Mesenteric fat pad (tissue), 1 donor: ENCODE measurements around the gene NEUROD6. TPM values are rescaled to one million over a fixed set of nuclear protein-coding genes. Genes with fewer than 3 reads are reported as not detected.

Experiments used
- DNase-seq: peaks from one replicate; pipeline ENCODE4 v3.0.0-alpha.2; 2020; ENCODE audit warnings: low spot score
- long read RNA-seq: library from polyadenylated mRNA; unstranded; transcript quantifications from one replicate; pipeline ENCODE4 v2.0.0, GENCODE V29; 2020
- total RNA-seq: library from RNA; stranded (reverse); fragmentation: NEBNext Ultra II Directional; extraction: Animal tissue kit (Norgen Biotek cat#: 25700); gene quantifications from one replicate; pipeline ENCODE4 v1.2.1, GENCODE V29; 2021
- donor health status: DM: yes; HTN: yes; CAD: no.

NEUROD6 gene
- not detected for total RNA-seq
- long read RNA-seq = 0 reads

DNA sequence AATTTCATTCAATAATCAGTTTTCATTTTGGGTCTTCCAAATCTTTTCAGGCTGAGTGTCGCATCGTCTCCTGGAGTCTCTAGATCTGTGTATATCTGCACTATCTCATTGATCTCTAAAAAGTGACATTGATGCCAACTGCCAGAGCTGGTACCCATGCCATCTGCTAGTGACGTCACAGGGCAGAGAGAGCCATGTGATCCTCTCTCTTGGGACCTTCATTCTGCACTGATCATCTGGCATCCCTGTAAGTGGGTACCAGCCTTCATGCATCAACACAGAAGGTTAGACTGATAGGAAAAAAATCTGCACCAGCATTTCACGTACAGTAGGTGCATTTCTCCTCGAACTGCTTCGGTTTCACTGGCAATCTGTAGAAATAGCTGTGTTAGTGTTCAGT lies at the start of gene NEUROD6:
NEUROD6 (minus strand) TSS at position 124 of the 400 bp plus-strand sequence. CDS start 1,458 bp downstream, outside the sequence.
- no peak for DNase-seq

DNA sequence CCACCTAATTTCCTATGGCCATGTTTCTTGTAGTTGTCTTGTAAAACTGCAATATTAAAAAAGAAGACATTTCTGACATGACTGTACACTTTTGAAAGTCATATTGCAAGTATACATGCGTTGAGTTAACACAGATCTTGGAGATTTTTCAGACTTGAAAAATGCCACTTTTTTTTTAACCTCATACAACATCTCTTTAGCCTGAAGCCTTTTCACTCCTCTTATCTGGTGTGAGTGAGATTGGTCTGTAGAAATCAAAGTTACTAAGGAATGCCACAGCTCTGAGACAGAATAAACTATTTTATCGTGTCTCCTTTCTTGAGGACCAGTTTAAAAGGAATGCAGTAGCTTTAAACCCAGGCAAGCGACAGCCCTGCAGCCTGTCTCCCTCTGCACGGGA lies 43.9 kb upstream of the NEUROD6 start:
- no peak for DNase-seq

DNA sequence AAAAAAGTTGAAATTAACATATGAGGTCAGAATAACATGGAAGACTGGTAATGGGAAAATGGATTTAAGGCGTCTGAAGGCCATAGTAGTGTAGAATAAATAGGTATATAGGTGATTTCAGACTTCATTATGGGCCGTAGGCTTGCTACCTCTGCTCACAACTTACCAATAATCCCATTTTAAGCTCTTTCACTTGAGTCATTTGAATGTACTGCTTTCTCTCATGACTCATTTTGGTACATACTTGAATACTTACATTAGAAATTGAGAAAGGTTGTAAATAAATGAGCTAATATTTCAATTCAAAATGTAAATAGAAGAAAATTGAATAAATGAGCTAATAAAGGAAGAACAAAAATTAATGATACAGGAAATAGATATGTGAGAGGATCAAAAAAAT lies 42.2 kb upstream of the NEUROD6 start:
- DNase-seq = no peak

DNA sequence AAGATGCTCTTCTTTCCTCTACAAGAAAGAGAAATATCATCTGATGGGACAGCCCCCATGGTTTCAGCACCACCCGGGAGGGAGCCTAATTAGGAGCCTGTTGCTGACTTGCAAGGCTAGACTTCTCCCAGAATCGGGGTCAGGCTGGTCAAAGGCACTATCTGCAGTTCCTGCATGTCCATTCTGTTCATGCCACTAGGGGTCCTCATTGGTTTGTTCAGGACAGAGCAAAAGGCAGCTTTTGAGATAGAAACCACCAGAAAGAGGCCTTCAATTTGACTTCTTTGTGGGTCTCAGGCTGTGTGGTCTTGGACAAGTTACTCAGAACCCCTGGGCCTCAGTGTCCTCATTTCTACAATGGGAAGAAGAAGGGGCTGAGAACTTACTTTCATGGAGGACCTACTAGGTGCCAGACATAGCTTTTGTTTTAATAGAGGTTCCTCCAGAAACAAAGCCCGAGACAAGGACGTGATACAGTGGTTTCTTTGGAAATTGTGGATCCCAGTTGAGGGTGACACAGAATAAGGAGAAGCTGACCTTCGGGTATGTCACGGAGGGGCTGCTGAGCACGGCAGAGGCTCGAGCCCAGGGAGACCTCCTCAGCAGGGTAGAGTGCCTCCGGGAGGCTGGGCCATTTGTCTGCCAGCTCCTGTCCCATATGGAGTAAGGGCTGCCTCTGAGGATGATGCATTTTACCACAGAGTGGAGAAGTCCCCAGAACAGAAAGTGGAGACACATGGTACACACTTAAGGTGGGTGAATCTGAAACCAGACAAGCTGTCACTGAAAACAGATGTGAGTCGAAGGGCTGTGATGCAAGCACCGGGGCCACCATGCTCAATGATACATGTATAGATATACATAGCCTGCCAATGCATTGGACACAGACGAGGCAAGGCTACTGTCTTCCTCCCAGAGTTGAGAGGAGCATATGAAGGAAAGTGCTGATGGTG lies 33.1 kb upstream of the NEUROD6 start:
- no peak for DNase-seq

- no peak for DNase-seq
Measured at GRCh38 chr7:31372231-31372959, 31.9 kb upstream of the NEUROD6 start.

- no peak for DNase-seq
Measured at GRCh38 chr7:31371621-31372020, 31.1 kb upstream of the NEUROD6 start.

DNA sequence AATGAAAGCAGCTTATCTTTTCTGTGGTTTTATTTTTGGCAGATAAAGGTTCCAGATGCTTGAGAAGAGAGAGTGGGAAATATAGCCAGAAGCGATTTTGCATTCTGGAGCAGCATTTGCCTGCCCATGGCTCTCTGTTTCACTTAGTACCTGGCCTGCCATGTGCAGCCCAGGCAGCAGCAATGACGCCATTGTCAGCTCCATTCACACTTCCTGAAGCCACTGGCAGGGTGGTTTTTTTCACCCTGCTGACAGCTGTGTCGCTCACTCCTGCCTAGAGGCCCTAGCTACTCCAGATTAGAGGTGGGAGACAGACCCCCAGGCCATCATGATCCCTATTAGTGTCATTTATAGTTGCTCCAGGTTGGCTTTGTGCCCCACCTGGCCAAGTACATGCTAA lies 30.1 kb upstream of the NEUROD6 start:
- DNase-seq = no peak

GRCh38 chr7:31368620-31369019 lies 28.1 kb upstream of the NEUROD6 start:
- no peak for DNase-seq

GRCh38 chr7:31363496-31363895 lies 23.0 kb upstream of the NEUROD6 start:
- no peak for DNase-seq

- DNase-seq = no peak
Measured at GRCh38 chr7:31363051-31363450, 22.5 kb upstream of the NEUROD6 start.

DNA sequence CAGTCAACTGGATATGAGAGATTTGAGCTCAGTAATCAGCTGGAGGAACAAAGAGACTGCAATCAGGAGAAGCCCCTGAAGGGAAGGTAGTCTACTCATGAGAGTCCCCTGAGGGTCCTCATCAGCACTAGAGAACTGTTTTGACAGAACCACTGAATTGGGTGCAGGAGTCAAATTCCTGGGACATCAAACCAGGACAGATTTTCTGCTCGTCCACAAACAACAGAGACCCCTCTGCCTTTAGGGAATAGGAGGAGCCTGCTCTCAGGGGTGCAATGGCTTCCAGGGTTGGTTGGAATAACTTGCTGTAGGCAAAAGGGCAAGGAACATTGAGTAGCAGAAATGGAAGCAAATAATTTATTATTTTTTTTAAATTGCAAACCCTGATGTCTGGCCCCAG lies 21.9 kb upstream of the NEUROD6 start:
- DNase-seq = no peak

GRCh38 chr7:31358467-31358866 lies 17.9 kb upstream of the NEUROD6 start:
- no peak for DNase-seq

DNA sequence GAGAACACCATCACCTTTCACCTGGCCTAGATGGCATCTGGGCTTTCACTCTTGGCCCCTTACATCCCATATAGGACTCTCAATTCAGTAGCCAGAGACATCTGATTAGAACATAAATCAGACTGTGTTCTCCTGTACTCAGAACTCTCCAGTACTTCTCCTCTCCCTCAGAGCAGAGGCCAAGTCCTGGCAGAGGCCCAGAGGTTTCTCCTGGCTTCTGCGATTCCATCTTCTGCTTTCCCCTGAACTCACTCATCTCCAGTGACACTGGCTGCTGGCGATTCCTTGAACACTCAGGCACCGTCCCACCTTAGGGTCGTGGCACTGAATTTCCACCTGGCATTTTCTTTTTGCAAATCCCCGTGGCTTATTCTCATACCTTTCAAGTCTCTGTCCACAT lies 4.9 kb upstream of the NEUROD6 start:
- DNase-seq = no peak

DNA sequence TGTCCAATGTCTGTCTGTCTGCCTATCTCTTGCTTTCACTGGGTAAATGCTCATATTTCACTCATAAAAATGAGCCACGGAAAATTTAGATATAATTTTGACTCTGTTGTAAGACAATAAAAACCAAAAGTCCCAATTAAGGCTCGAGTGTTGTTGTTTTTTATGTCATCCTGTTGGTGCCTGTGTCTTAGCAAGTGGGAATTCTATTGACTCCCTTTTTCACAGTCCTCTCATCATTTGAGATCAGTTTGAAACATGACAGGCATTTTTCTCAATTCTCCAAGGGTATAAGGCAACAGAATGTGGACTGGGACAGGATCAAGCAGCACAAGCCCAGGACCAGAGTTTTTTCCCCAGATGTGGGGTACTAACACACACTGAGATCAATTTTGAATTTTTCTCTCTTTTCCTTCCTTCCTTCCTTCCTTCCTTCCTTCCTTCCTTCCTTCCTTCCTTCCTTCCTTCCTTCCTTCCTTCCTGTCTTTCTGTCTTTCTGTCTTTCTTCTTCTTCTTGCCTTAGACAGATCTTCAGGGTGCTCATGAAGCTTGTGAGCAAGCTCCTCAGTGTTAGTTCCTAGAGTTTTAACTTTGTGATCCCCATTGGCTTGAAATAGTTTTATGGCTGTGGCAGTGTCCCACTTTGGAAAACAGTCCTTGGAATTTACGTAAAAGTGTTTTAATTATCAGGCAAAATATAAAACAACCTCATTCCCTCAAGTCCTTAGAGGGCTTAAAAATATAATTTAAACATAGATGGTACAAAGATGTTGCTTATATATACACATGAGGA lies 3.2 kb upstream of the NEUROD6 start:
- no peak for DNase-seq

GRCh38 chr7:31341141-31341540 lies 615 bp upstream of the NEUROD6 start:
- no peak for DNase-seq

GRCh38 chr7:31340051-31340450 lies 475 bp downstream of the NEUROD6 start:
- no peak for DNase-seq

- no peak for DNase-seq
Measured at GRCh38 chr7:31338706-31339105, 1.8 kb downstream of the NEUROD6 start.

DNA sequence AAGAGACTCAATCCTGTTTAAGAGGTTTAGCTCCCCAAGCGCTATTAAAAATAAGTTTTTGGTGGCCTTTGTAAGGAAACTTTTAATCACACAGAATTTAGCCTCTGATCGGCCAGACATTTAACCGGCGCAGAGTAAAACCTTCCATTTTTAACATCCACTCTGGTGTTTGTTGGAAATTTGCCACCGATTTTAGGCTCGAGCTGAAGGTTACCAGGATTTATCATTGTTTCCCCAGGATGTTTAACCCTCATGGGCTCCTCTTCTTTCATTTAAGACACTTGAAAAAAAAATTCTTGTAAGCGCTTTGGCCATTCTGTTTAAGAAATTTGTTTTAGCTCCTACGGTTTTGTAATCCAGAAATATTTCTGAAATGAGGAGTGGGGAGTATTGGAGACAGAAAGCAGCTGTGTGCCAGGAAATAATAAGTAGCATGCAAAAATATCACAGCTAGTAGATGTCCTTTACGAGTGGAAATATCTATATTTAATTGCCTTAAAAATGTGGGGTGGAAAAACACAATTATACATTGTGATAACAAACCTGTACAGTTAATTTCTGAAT lies 3.4 kb downstream of the NEUROD6 start:
- no peak for DNase-seq

DNA sequence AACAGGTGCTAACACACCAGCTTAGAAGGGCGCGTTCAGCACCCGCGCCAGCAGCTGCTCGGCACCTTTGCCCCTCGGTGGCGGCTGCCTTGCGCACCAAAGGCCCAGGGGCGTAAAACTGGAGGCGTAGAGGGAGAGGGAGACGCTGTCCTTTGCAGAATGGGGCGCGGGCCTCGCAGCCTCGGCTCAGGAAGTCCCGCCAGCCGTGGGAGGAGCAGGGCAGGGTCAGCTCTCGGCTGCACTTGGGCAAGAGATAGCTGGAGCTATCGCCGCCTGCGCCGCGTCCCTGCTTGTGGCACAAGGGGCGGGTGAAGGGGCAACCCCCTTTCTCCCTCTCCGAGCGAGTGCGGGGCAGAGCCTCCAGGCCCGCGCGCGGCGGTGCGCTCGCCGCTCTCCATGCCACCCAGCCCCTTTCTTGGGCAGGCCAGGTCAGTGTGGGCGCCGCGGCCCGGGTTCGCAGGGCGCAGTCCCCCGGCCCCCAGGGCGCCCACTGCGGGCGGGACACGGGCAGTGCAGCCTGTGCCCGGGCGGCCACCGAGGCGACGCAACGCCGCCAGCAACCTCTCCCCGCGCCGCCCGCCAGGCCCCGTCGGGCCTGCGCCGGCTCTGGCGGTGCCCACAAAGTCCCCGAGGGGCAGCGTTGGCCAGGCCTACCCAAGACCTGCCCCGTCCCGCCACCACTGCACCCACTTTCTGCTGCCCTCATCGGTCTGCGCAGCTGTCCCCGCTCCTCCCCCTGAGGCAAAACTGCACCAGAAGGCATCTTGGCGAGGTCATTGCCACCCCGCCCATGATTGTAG lies 4.1 kb downstream of the NEUROD6 start:
- DNase-seq = no peak

DNA sequence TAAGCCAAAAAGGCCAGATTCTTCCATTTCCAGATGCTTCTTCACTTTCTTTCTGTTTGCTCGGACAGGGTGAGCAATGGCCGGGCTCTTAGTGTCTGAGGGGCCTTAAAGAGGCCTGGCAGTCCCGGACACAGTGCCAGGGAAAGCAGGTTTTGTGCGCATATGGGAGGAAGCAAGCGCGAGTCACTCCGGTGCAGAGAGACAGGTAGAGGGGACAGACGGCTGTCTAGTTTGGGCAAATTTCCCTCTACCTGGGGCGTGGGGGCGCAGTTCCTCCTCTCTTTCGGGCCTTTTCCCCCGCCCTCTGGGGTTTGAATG lies 4.7 kb downstream of the NEUROD6 start:
- DNase-seq = no peak
